GM12865 (cell line): ENCODE results near the gene ZNF878.
"Not testable (repeated sequence)": the region's sequence is repeated elsewhere in the genome, so short reads cannot be mapped to it uniquely, and the experiment has no call there.

ENCODE experiments used
- DNase-seq: peaks from one replicate; pipeline ENCODE4 v3.0.0; 2010; ENCODE audit warnings: low read depth
- H3K4me3 ChIP-seq: 2 replicates; pipeline ENCODE4 v1.5.1; 2011; ENCODE audit warnings: mild to moderate bottlenecking, low read depth, low read length, control low read depth
- TF ChIP-seq, protein P1 (sequence below): IDR thresholded peaks from 2 replicates; pipeline ENCODE4 v1.5.1; 2011; ENCODE audit warnings: low read length, control low read depth, low read depth, inconsistent platforms; ENCODE audit not compliant: insufficient read depth; ENCODE audit errors: missing control alignments

The ZNF878 gene

DNA sequence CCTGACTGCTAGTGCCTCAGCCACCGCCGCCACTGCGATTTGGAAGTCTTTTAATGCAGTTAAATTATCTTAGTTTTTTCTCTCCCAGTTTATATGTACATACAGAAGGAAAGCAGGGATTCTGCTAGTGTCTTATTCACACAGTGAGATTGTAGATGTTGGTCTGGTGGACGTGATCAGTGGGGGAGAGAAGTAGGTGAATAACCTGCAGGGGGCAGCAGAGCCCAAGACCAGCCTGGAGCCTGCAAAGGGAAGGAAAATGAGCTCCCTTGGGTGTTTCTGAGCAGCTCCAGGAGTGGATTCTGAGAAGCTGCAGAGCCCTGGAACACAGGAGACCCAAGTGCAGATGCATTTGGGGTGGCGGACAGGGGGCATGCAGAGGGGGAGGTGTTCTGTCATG, 38.0 kb upstream of the ZNF878 start:
- no peak overlapping the region for H3K4me3 ChIP-seq
- DNase-seq, result peak; percentile 81
- TF ChIP-seq, protein P1, sequence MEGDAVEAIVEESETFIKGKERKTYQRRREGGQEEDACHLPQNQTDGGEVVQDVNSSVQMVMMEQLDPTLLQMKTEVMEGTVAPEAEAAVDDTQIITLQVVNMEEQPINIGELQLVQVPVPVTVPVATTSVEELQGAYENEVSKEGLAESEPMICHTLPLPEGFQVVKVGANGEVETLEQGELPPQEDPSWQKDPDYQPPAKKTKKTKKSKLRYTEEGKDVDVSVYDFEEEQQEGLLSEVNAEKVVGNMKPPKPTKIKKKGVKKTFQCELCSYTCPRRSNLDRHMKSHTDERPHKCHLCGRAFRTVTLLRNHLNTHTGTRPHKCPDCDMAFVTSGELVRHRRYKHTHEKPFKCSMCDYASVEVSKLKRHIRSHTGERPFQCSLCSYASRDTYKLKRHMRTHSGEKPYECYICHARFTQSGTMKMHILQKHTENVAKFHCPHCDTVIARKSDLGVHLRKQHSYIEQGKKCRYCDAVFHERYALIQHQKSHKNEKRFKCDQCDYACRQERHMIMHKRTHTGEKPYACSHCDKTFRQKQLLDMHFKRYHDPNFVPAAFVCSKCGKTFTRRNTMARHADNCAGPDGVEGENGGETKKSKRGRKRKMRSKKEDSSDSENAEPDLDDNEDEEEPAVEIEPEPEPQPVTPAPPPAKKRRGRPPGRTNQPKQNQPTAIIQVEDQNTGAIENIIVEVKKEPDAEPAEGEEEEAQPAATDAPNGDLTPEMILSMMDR, result peak; percentile 65

DNA sequence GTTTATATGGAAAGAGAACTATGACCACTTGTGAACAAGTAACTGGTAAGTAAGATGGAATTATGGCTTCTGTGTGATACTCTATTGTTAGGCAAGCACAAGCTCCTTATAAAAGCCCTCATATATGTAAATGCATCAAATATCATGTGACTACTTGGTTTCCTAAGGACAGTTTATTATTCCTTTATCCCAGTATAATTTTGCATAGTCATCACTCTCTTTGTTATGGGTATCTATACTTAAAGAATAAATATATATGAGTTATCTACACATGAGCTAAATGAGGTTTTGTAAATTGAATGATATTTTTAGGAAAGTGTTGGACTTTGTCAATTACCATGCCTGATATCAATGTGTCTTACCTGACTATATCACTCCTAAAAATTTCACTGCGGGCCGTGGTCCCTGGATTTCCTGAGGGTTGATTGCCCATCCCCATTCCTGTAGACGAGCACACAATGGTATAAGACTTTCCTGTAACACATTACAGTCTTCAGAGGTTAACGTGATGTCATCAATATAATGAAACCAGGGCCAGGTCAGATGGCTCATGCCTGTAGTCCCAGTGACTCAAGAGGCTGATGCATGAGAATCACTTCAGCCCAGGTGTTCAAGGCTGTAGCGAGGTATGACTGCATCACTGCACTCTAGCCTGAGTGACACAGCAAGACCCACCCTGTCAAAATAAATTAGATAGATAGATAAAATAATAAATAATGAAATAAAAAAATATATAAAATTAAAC, 32.5 kb upstream of the ZNF878 start:
- TF ChIP-seq, protein P1, result no peak
- H3K4me3 ChIP-seq, result no peak overlapping the region
- DNase-seq, result no peak

DNA sequence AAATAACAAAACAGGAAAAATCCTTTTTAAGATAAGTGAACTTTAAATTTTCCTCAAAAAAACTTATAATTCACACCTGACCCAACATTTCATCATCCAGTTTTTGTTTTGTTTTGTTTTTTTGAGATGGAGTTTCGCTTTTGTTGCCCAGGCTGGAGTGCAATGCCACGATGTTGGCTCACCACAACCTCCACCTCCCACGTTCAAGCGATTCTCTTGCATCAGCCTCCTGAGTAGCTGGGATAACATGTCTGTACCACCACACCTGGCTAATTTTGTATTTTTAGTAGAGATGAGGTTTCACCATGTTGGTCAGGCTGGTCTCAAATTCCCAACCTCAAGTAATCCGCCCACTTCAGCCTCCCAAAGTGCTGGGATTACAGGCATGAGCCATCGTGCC, 30.6 kb upstream of the ZNF878 start:
- DNase-seq, H3K4me3 ChIP-seq: not testable (repeated sequence)

DNA sequence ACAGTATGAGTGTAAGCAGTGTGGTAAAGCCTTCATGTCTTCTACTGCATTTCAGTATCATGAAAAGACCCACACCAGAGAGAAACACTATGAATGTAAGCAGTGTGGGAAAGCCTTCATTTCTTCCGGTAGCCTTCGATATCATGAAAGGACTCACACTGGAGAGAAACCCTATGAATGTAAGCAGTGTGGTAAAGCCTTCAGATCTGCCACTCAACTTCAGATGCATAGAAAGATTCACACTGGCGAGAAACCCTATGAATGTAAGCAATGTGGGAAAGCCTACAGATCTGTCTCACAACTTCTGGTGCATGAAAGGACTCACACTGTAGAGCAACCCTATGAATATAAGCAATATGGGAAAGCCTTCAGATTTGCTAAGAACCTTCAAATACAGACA, 24.6 kb upstream of the ZNF878 start:
- DNase-seq, result no peak
- TF ChIP-seq, protein P1, result no peak
- H3K4me3 ChIP-seq, result no peak overlapping the region

DNA sequence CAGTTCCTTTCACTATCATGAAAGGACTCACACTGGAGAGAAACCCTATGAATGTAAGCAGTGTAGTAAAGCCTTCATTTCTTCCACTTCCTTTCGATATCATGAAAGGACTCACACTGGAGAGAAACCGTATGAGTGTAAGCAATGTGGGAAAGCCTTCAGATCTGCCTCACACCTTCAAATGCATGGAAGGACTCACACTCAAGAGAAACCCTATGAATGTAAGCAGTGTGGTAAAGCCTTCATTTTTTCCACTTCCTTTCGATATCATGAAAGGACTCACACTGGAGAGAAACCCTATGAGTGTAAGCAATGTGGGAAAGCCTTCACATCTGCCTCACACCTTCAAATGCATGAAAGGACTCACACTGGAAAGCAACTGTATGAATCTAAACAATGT, 23.6 kb upstream of the ZNF878 start:
- not testable (repeated sequence) for H3K4me3 ChIP-seq, DNase-seq

DNA sequence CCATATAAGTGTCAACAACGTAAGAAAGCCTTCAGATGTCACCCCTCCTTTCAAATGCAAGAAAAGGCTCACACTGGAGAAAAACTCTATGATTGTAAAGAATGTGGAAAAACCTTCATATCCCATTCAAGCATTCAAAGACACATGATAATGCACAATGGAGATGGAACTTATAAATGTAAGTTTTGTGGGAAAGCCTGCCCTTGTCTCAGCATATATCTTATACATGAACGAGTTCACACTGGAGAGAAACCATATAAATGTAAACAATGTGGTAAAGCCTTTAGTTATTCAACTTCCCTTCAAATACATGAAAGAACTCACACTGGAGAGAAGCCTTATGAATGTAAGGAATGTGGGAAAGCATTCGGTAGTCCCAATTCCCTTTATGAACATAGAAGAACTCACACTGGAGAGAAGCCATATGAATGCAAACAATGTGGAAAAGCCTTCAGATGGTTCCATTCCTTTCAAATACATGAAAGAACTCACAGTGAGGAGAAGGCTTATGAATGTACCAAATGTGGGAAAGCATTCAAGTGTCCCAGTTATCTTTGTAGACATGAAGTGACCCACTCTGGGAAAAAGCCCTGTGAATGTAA, 22.9 kb upstream of the ZNF878 start:
- TF ChIP-seq, protein P1, result no peak
- no peak for DNase-seq
- H3K4me3 ChIP-seq, result no peak overlapping the region

DNA sequence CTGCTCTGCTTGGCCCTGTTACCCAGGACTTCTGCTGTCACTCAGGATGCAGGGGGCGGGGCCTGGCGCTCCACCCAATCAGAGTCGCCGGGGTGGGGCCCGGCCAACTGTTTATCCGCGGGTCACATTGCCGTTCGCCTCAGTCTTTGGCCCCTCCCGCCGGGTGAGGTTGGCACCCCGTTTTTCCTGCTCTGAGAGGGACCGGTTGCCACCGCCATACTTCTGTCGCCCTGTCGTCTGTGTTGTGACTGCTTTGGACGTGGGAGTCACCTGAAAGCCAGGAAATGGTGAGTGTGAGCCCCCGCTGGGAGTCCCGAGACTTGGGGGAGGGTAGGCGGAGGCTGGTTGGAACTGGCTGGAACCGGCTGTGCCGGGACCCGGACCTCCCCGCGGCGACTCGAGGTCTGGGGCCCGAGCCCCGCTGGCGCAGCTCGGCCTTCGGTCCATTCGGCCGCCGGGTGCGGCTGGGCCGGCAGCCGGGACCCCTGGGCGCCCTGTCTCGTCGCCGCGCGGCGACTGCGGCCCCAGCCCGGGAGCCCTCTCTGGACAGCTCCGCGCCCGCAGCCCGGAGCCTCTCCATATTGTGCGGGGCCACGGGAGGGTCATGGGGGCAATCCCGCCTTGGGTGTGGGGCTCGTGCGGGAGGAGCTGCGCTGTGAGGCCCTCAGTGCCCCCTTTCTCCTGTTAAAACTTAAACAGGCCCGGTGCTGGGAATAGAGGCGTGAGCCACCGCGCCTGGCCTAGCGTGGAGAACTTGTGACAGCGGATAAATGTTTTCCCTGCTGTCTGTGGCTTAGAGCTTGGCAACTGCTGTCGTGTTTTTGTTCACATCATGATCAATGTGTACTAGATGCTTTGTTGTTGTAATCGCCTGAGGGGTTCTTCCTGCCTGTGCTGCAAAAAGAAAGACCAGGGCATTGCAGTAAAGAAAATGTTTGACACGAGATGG, 12.1 kb upstream of the ZNF878 start, which contains the start of gene ZNF844:
Gene ZNF844, plus strand, starts transcription at position 142 of the 949 bp plus-strand sequence. Its CDS starts 143 bp downstream, at position 285.
- TF ChIP-seq, protein P1, result no peak
- DNase-seq, result peak; percentile 92
- H3K4me3 ChIP-seq, result peak within 1 kb of the TSS; percentile 93
